WTC11 (cell line): ENCODE results near the gene SHROOM3. TPM values are rescaled to one million over a fixed set of nuclear protein-coding genes. Genes with fewer than 3 reads are reported as not detected.

Source experiments
- ATAC-seq: fragments of 200-7000 bp; cut with Tn5 transposase; 2 replicates; pipeline ENCODE4 v1.10.0; 2021; ENCODE audit warnings: mild to moderate bottlenecking, moderate library complexity
- CTCF ChIA-PET: fragments of 300-600 bp; sonication (Branson Sonifier 250); formaldehyde crosslinking; loops from one replicate; lab custom pipeline; 2021; ENCODE audit warnings: antibody characterized with exemption; lab: Charles Lee
- POLR2A ChIA-PET: fragments of 350-600 bp; sonication (Branson Sonifier 250); formaldehyde crosslinking; loops from one replicate; lab custom pipeline; 2021; ENCODE audit warnings: antibody characterized with exemption; lab: Charles Lee
- DNase-seq: peaks from one replicate; pipeline ENCODE4 v3.0.0; 2021; ENCODE audit warnings: low spot score
- H3K27ac Mint-ChIP-seq: 2 replicates; pipeline ENCODE4 v1.8.0; 2021; ENCODE audit warnings: mixed read lengths
- H3K27me3 Mint-ChIP-seq: 2 replicates; pipeline ENCODE4 v1.8.0; 2021; ENCODE audit warnings: low read depth, mild to moderate bottlenecking, moderate library complexity, mixed read lengths
- H3K36me3 Mint-ChIP-seq: 2 replicates; pipeline ENCODE4 v1.8.0; 2021; ENCODE audit warnings: mixed read lengths
- H3K4me1 Mint-ChIP-seq: 2 replicates; pipeline ENCODE4 v1.8.0; 2022; ENCODE audit warnings: mixed read lengths
- H3K4me3 Mint-ChIP-seq: 2 replicates; pipeline ENCODE4 v1.8.0; 2021; ENCODE audit warnings: mild to moderate bottlenecking, moderate library complexity, mixed read lengths
- H3K9me3 Mint-ChIP-seq: 2 replicates; pipeline ENCODE4 v1.8.0; 2021; ENCODE audit warnings: mixed read lengths
- FOXJ3 ChIP-seq: sonication (generic); formaldehyde crosslinking; IDR thresholded peaks from 2 replicates; pipeline ENCODE4 v1.9.0; 2021; ENCODE audit warnings: missing genetic modification reagents, mild to moderate bottlenecking, borderline replicate concordance
- JAZF1 ChIP-seq: fragments of 250-450 bp; sonication (Bioruptor Pico); IDR thresholded peaks from 2 replicates; pipeline ENCODE4 v1.9.0; 2021; ENCODE audit warnings: moderate library complexity, mild to moderate bottlenecking, inconsistent platforms
- KAT7 ChIP-seq: sonication (generic); formaldehyde crosslinking; IDR thresholded peaks from 2 replicates; pipeline ENCODE4 v1.8.1; 2023; ENCODE audit warnings: missing genetic modification reagents, mild to moderate bottlenecking, borderline replicate concordance
- NFE2L1 ChIP-seq: sonication (generic); formaldehyde crosslinking; IDR thresholded peaks from 2 replicates; pipeline ENCODE4 v1.8.1; 2023; ENCODE audit warnings: missing genetic modification reagents
- SOX15 ChIP-seq: fragments of 250-450 bp; sonication (Bioruptor Pico); IDR thresholded peaks from 2 replicates; pipeline ENCODE4 v1.9.0; 2021; ENCODE audit warnings: mild to moderate bottlenecking
- SP1 ChIP-seq: sonication (generic); formaldehyde crosslinking; conservative IDR thresholded peaks from 2 replicates; pipeline ENCODE4 v1.8.1; 2022; ENCODE audit warnings: missing genetic modification reagents
- TEAD4 ChIP-seq: sonication (generic); formaldehyde crosslinking; IDR thresholded peaks from 2 replicates; pipeline ENCODE4 v1.8.0; 2022; ENCODE audit warnings: mild to moderate bottlenecking, missing genetic modification reagents
- ZNF121 ChIP-seq: sonication (generic); formaldehyde crosslinking; IDR thresholded peaks from 2 replicates; pipeline ENCODE4 v1.8.0; 2023; ENCODE audit warnings: missing genetic modification reagents
- ZNF317 ChIP-seq: sonication (generic); formaldehyde crosslinking; IDR thresholded peaks from 2 replicates; pipeline ENCODE4 v1.8.1; 2023; ENCODE audit warnings: low read depth, mild to moderate bottlenecking, moderate library complexity, missing genetic modification reagents, borderline replicate concordance
- ZNF423 ChIP-seq: fragments of 250-450 bp; sonication (Bioruptor Pico); IDR thresholded peaks from 2 replicates; pipeline ENCODE4 v2.1.2; 2022; ENCODE audit warnings: mild to moderate bottlenecking, moderate library complexity
- total RNA-seq: library from RNA; stranded (reverse); gene quantifications from 3 replicates; pipeline ENCODE4 v1.2.3, GENCODE V29; 2021
- TF ChIP-seq, protein P1 (sequence below): sonication (generic); formaldehyde crosslinking; IDR thresholded peaks from 2 replicates; pipeline ENCODE4 v1.8.1; 2022; ENCODE audit warnings: low read depth, mild to moderate bottlenecking, moderate library complexity, missing genetic modification reagents, borderline replicate concordance
- TF ChIP-seq, protein P2 (sequence below): sonication (generic); formaldehyde crosslinking; IDR thresholded peaks from 2 replicates; pipeline ENCODE4 v1.8.0; 2022; ENCODE audit warnings: mild to moderate bottlenecking, missing genetic modification reagents
- TF ChIP-seq, protein P3 (sequence below): sonication (generic); formaldehyde crosslinking; IDR thresholded peaks from 2 replicates; pipeline ENCODE4 v1.8.0; 2023; ENCODE audit warnings: mild to moderate bottlenecking, missing genetic modification reagents
- TF ChIP-seq, protein P4 (sequence below): sonication (generic); formaldehyde crosslinking; IDR thresholded peaks from 2 replicates; pipeline ENCODE4 v1.8.0; 2022; ENCODE audit warnings: mild to moderate bottlenecking, missing genetic modification reagents
- TF ChIP-seq, protein P5 (sequence below): sonication (generic); formaldehyde crosslinking; IDR thresholded peaks from 2 replicates; pipeline ENCODE4 v1.8.0; 2023; ENCODE audit warnings: missing genetic modification reagents, mild to moderate bottlenecking, borderline replicate concordance
- TF ChIP-seq, protein P6 (sequence below): fragments of 250-450 bp; sonication (Bioruptor Pico); IDR thresholded peaks from 2 replicates; pipeline ENCODE4 v1.9.0; 2021; ENCODE audit warnings: mild to moderate bottlenecking
- TF ChIP-seq, protein P7 (sequence below): sonication (generic); formaldehyde crosslinking; IDR thresholded peaks from 2 replicates; pipeline ENCODE4 v1.8.0; 2022; ENCODE audit warnings: mild to moderate bottlenecking, missing genetic modification reagents
- TF ChIP-seq, protein P8 (sequence below): sonication (generic); formaldehyde crosslinking; IDR thresholded peaks from 2 replicates; pipeline ENCODE4 v1.8.1; 2023; ENCODE audit warnings: mild to moderate bottlenecking, missing genetic modification reagents, moderate library complexity

Gene SHROOM3
- total RNA-seq, 1 experiment from 2014 or later: 71.9 TPM

DNA sequence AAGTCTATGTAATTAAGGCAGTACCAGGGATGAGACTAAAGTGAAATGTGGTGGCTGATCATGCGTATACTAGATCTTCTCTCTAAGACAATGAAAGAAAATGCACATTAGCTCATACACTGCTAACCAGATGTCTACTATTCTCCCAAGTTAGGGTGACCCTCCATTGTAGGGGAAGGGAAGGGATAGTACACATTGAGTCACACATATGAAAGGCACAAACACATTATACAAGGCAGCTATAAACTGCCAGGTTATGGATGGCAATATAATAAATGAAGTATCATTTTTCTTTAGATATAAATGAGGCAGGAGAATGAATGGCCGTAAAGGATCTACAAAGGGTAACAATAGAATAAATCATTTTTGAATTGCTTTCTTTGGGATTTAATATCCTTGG is 4.5 kb downstream of the SHROOM3 start:
- TF ChIP-seq, protein P1, sequence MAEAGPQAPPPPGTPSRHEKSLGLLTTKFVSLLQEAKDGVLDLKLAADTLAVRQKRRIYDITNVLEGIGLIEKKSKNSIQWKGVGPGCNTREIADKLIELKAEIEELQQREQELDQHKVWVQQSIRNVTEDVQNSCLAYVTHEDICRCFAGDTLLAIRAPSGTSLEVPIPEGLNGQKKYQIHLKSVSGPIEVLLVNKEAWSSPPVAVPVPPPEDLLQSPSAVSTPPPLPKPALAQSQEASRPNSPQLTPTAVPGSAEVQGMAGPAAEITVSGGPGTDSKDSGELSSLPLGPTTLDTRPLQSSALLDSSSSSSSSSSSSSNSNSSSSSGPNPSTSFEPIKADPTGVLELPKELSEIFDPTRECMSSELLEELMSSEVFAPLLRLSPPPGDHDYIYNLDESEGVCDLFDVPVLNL (CRISPR knock-in tag): no peak
- TF ChIP-seq, protein P2, sequence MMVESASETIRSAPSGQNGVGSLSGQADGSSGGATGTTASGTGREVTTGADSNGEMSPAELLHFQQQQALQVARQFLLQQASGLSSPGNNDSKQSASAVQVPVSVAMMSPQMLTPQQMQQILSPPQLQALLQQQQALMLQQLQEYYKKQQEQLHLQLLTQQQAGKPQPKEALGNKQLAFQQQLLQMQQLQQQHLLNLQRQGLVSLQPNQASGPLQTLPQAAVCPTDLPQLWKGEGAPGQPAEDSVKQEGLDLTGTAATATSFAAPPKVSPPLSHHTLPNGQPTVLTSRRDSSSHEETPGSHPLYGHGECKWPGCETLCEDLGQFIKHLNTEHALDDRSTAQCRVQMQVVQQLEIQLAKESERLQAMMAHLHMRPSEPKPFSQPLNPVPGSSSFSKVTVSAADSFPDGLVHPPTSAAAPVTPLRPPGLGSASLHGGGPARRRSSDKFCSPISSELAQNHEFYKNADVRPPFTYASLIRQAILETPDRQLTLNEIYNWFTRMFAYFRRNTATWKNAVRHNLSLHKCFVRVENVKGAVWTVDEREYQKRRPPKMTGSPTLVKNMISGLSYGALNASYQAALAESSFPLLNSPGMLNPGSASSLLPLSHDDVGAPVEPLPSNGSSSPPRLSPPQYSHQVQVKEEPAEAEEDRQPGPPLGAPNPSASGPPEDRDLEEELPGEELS (CRISPR knock-in tag): no peak
- TF ChIP-seq, protein P3, sequence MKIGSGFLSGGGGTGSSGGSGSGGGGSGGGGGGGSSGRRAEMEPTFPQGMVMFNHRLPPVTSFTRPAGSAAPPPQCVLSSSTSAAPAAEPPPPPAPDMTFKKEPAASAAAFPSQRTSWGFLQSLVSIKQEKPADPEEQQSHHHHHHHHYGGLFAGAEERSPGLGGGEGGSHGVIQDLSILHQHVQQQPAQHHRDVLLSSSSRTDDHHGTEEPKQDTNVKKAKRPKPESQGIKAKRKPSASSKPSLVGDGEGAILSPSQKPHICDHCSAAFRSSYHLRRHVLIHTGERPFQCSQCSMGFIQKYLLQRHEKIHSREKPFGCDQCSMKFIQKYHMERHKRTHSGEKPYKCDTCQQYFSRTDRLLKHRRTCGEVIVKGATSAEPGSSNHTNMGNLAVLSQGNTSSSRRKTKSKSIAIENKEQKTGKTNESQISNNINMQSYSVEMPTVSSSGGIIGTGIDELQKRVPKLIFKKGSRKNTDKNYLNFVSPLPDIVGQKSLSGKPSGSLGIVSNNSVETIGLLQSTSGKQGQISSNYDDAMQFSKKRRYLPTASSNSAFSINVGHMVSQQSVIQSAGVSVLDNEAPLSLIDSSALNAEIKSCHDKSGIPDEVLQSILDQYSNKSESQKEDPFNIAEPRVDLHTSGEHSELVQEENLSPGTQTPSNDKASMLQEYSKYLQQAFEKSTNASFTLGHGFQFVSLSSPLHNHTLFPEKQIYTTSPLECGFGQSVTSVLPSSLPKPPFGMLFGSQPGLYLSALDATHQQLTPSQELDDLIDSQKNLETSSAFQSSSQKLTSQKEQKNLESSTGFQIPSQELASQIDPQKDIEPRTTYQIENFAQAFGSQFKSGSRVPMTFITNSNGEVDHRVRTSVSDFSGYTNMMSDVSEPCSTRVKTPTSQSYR: no peak
- TF ChIP-seq, protein P4, sequence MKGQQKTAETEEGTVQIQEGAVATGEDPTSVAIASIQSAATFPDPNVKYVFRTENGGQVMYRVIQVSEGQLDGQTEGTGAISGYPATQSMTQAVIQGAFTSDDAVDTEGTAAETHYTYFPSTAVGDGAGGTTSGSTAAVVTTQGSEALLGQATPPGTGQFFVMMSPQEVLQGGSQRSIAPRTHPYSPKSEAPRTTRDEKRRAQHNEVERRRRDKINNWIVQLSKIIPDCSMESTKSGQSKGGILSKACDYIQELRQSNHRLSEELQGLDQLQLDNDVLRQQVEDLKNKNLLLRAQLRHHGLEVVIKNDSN: no peak
- TF ChIP-seq TEAD4 (CRISPR knock-in tag) (no peak), NFE2L1 (CRISPR knock-in tag) (no peak), FOXJ3 (CRISPR knock-in tag) (no peak), ZNF317 (no peak)
- TF ChIP-seq, protein P5, sequence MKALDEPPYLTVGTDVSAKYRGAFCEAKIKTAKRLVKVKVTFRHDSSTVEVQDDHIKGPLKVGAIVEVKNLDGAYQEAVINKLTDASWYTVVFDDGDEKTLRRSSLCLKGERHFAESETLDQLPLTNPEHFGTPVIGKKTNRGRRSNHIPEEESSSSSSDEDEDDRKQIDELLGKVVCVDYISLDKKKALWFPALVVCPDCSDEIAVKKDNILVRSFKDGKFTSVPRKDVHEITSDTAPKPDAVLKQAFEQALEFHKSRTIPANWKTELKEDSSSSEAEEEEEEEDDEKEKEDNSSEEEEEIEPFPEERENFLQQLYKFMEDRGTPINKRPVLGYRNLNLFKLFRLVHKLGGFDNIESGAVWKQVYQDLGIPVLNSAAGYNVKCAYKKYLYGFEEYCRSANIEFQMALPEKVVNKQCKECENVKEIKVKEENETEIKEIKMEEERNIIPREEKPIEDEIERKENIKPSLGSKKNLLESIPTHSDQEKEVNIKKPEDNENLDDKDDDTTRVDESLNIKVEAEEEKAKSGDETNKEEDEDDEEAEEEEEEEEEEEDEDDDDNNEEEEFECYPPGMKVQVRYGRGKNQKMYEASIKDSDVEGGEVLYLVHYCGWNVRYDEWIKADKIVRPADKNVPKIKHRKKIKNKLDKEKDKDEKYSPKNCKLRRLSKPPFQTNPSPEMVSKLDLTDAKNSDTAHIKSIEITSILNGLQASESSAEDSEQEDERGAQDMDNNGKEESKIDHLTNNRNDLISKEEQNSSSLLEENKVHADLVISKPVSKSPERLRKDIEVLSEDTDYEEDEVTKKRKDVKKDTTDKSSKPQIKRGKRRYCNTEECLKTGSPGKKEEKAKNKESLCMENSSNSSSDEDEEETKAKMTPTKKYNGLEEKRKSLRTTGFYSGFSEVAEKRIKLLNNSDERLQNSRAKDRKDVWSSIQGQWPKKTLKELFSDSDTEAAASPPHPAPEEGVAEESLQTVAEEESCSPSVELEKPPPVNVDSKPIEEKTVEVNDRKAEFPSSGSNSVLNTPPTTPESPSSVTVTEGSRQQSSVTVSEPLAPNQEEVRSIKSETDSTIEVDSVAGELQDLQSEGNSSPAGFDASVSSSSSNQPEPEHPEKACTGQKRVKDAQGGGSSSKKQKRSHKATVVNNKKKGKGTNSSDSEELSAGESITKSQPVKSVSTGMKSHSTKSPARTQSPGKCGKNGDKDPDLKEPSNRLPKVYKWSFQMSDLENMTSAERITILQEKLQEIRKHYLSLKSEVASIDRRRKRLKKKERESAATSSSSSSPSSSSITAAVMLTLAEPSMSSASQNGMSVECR (CRISPR knock-in tag): no peak
- no peak overlapping the region for H3K4me3 Mint-ChIP-seq
- H3K4me1 Mint-ChIP-seq: peaks cover 55% of the 10 kb centered on the region
- ATAC-seq (no peak), DNase-seq (no peak)
- ChIA-PET POLR2A (no interaction called here), CTCF (no interaction called here)
- H3K27ac Mint-ChIP-seq: no peak overlapping the region
- peaks cover 15% of the 10 kb centered on the region for H3K9me3 Mint-ChIP-seq
- H3K36me3 Mint-ChIP-seq: peaks cover 11% of the 10 kb centered on the region
- H3K27me3 Mint-ChIP-seq: no peaks in the 10 kb centered on the region

DNA sequence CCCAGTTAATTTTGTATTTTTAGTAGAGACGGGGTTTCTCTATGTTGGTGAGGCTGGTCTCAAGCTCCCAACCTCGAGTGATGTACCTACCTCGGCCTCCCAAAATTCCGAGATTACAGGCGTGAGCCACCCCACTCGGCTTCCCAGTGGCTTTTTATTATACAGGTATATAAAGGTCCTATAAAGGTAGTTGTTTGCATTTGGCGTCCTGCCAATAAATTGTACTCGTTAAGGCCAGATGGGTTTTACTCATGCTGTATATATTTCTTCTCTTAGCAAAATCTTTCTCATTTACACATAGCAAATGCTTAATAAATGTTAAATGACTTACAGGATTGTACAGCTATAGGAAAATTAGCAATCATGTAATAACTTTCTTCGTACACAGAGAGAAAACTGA is 6.9 kb downstream of the SHROOM3 start:
- POLR2A ChIA-PET: interaction anchor here (0.6 kb wide), 1 partner anchor 35 kb away, joined by 3 read pairs; no protein-coding TSS in a partner anchor
- no peak for DNase-seq
- no peak for TF ChIP-seq SOX15
- no peak for TF ChIP-seq KAT7 (CRISPR knock-in tag)
- TF ChIP-seq, protein P6, sequence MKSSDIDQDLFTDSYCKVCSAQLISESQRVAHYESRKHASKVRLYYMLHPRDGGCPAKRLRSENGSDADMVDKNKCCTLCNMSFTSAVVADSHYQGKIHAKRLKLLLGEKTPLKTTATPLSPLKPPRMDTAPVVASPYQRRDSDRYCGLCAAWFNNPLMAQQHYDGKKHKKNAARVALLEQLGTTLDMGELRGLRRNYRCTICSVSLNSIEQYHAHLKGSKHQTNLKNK (CRISPR knock-in tag): no peak
- no peak for TF ChIP-seq JAZF1
- TF ChIP-seq ZNF121 (CRISPR knock-in tag): no peak
- no peak for TF ChIP-seq SP1 (CRISPR knock-in tag)
- TF ChIP-seq, protein P7, sequence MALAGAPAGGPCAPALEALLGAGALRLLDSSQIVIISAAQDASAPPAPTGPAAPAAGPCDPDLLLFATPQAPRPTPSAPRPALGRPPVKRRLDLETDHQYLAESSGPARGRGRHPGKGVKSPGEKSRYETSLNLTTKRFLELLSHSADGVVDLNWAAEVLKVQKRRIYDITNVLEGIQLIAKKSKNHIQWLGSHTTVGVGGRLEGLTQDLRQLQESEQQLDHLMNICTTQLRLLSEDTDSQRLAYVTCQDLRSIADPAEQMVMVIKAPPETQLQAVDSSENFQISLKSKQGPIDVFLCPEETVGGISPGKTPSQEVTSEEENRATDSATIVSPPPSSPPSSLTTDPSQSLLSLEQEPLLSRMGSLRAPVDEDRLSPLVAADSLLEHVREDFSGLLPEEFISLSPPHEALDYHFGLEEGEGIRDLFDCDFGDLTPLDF (CRISPR knock-in tag): no peak
- no peak for TF ChIP-seq ZNF423 (CRISPR knock-in tag)
- TF ChIP-seq, protein P8, sequence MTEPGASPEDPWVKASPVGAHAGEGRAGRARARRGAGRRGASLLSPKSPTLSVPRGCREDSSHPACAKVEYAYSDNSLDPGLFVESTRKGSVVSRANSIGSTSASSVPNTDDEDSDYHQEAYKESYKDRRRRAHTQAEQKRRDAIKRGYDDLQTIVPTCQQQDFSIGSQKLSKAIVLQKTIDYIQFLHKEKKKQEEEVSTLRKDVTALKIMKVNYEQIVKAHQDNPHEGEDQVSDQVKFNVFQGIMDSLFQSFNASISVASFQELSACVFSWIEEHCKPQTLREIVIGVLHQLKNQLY (CRISPR knock-in tag): no peak
- no peak for ATAC-seq
- peaks cover 31% of the 10 kb centered on the region for H3K4me1 Mint-ChIP-seq
- CTCF ChIA-PET: interaction anchor here (1.5 to 1.6 kb wide), 2 partner anchors 12 to 63 kb away, joined by 3 to 6 read pairs; no protein-coding TSS in a partner anchor
- no peak overlapping the region for H3K4me3 Mint-ChIP-seq
- H3K36me3 Mint-ChIP-seq: peaks cover 11% of the 10 kb centered on the region
- no peak overlapping the region for H3K27ac Mint-ChIP-seq
- peaks cover 15% of the 10 kb centered on the region for H3K9me3 Mint-ChIP-seq
- H3K27me3 Mint-ChIP-seq: no peaks in the 10 kb centered on the region
